ENCODE measurements around the gene CARD6. TPM values are rescaled to one million over a fixed set of nuclear protein-coding genes. Genes with fewer than 3 reads are reported as not detected.

CARD6 gene
- total RNA-seq, 3 donors from 2014 or later = 0.76 to 1.7 (median 0.84) TPM

Other genes starting within 250 kb of the CARD6 start
- gene PTGER4, start 161.5 kb upstream of the CARD6 start, total RNA-seq = 100 to 1,000 TPM; 115 to 188 (median 173) TPM
- gene TTC33, start 85.4 kb upstream of the CARD6 start, total RNA-seq = 10 to 100 TPM; 14.6 to 20.9 (median 15.9) TPM
- 10 to 100 TPM; 48.6 to 51.4 (median 50.3) TPM for gene PRKAA1, start 43.0 kb upstream of the CARD6 start, total RNA-seq
- gene RPL37, start 6.1 kb upstream of the CARD6 start, total RNA-seq = 1,000 to 10,000 TPM; 1,753 to 1,834 (median 1,793) TPM
- gene C7, start 68.1 kb downstream of the CARD6 start, total RNA-seq = 1 to 10 TPM in 1 of 3 donors, under 1 TPM in 2; 0.54 to 1.7 (median 0.63) TPM
- not detected for gene MROH2B, start 230.0 kb downstream of the CARD6 start, total RNA-seq

Measured in activated T-cell treated with anti-CD3 and anti-CD28 coated beads, Interleukin-2, amount 50 U/mL, for 4 hours (primary cell).